Measurements from ENCODE around the gene LSM5.

Gene LSM5

GRCh38 chr7:32481176-32481575, 9.0 kb downstream of the LSM5 start:
- H3K27me3 ChIP-seq: peaks cover 4% of the 10 kb centered on the region
- H3K4me1 ChIP-seq (ENCODE audit: control insufficient read depth in 1 of 2, insufficient read depth in 1 of 2, low read depth in 1 of 2, low read length in 1 of 2): no peaks in the 10 kb centered on the region
- TF ChIP-seq CTCF (IDR thresholded peaks at IDR 0.05): no peak
- H3K36me3 ChIP-seq: no peaks in the 10 kb centered on the region
- H3K9me3 ChIP-seq: no peaks in the 10 kb centered on the region
- no peak overlapping the region for H3K4me3 ChIP-seq (ENCODE audit: low read depth in 1 of 2, low read length in 1 of 2)
- no peak overlapping the region for H3K27ac ChIP-seq

GRCh38 chr7:32479574-32480200, 10.5 kb downstream of the LSM5 start:
- no peak for TF ChIP-seq CTCF (IDR thresholded peaks at IDR 0.05)
- peaks cover 10% of the 10 kb centered on the region for H3K27me3 ChIP-seq

GRCh38 chr7:32477649-32477980, 12.6 kb downstream of the LSM5 start:
- no peak overlapping the region for H3K4me3 ChIP-seq (ENCODE audit: low read depth in 1 of 2, low read length in 1 of 2)
- no peak for TF ChIP-seq CTCF (IDR thresholded peaks at IDR 0.05)
- H3K36me3 ChIP-seq: no peaks in the 10 kb centered on the region
- H3K27ac ChIP-seq: no peak overlapping the region
- H3K9me3 ChIP-seq: no peaks in the 10 kb centered on the region
- no peaks in the 10 kb centered on the region for H3K4me1 ChIP-seq (ENCODE audit: control insufficient read depth in 1 of 2, insufficient read depth in 1 of 2, low read depth in 1 of 2, low read length in 1 of 2)
- peaks cover 21% of the 10 kb centered on the region for H3K27me3 ChIP-seq

More at GRCh38 chr7:32479574-32480200, 10.5 kb downstream of the LSM5 start:
- Histone ChIP-seq H3K9me3 (no peaks in the 10 kb centered on the region), H3K4me1 (ENCODE audit: control insufficient read depth in 1 of 2, insufficient read depth in 1 of 2, low read depth in 1 of 2, low read length in 1 of 2) (no peaks in the 10 kb centered on the region), H3K27ac (no peak overlapping the region), H3K36me3 (no peaks in the 10 kb centered on the region), H3K4me3 (ENCODE audit: low read depth in 1 of 2, low read length in 1 of 2) (no peak overlapping the region)

GRCh38 chr7:32476816-32477648, 13.1 kb downstream of the LSM5 start:
- H3K9me3 ChIP-seq: no peaks in the 10 kb centered on the region
- H3K36me3 ChIP-seq: no peaks in the 10 kb centered on the region
- no peak for TF ChIP-seq CTCF (IDR thresholded peaks at IDR 0.05)
- no peaks in the 10 kb centered on the region for H3K4me1 ChIP-seq (ENCODE audit: control insufficient read depth in 1 of 2, insufficient read depth in 1 of 2, low read depth in 1 of 2, low read length in 1 of 2)
- no peak overlapping the region for H3K4me3 ChIP-seq (ENCODE audit: low read depth in 1 of 2, low read length in 1 of 2)
- H3K27me3 ChIP-seq: peaks cover 21% of the 10 kb centered on the region
- no peak overlapping the region for H3K27ac ChIP-seq

GRCh38 chr7:32474008-32474407, 16.2 kb downstream of the LSM5 start:
- Histone ChIP-seq H3K27me3 (peaks cover 21% of the 10 kb centered on the region), H3K9me3 (no peaks in the 10 kb centered on the region), H3K4me3 (ENCODE audit: low read depth in 1 of 2, low read length in 1 of 2) (no peak overlapping the region), H3K36me3 (no peaks in the 10 kb centered on the region), H3K27ac (no peak overlapping the region), H3K4me1 (ENCODE audit: control insufficient read depth in 1 of 2, insufficient read depth in 1 of 2, low read depth in 1 of 2, low read length in 1 of 2) (no peaks in the 10 kb centered on the region)
- no peak for TF ChIP-seq CTCF (IDR thresholded peaks at IDR 0.05)
